Measurements from ENCODE around the gene MAP1A.
"Not testable (repeated sequence)": the region's sequence is repeated elsewhere in the genome, so short reads cannot be mapped to it uniquely, and the experiment has no call there.

Gene MAP1A

DNA sequence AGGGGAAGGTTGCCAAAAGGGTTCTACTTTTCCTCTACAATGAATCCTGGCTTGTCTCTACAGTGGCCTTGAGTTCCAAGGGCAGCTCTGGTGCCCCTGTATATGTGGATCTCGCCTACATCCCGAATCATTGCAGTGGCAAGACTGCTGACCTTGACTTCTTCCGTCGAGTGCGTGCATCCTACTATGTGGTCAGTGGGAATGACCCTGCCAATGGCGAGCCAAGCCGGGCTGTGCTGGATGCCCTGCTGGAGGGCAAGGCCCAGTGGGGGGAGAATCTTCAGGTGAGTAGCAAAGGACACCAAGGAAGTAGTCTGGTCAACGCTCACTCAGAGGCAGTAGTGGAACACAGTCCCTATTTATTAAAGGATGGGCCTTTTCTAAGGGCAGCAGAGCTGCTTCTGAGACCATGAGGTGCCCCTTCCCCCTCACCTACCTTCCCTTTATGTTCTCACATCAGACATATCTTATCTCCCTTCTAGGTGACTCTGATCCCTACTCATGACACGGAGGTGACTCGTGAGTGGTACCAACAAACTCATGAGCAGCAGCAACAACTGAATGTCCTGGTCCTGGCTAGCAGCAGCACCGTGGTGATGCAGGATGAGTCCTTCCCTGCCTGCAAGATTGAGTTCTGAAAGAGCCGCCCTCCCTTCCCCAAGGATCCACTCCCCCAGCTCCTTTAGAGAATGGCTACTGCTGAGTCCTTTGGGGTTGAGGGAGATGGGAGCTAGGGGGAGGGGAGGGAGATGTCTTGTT lies 12.4 kb downstream of the MAP1A start:
- no peak for DNase-seq (ENCODE audit: low read depth)

DNA sequence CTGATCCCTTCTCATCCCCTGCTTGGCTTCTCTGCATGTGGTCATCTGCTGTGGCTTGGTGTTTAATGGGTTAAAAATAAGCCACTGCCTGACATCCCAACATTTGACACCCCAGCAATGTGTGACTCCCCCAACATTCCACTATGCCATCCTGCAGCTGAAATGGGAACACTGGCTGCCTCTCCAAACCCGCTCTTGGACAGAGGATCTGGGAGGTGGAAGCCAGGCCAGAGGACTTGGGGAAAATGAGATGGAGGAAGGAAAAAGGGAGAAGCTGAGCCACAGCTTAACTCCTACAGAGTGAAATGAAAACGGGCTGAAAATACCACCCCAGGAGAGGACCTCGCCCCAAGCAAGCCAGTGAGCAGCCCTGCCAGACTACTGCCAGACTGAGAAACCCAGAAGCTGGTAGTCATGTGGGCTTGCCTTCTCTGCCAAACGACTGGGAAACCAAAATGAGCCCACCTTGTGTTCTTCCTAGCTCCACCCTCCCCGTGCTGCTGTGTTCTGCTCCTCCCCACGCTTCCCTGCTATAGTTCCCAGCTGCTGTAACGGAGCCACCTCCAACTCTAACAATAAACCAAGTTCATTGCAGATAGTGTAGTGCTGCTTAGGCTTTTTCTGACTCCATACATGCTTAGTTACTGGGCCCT lies 13.7 kb downstream of the MAP1A start:
- DNase-seq (ENCODE audit: low read depth) = no peak

DNA sequence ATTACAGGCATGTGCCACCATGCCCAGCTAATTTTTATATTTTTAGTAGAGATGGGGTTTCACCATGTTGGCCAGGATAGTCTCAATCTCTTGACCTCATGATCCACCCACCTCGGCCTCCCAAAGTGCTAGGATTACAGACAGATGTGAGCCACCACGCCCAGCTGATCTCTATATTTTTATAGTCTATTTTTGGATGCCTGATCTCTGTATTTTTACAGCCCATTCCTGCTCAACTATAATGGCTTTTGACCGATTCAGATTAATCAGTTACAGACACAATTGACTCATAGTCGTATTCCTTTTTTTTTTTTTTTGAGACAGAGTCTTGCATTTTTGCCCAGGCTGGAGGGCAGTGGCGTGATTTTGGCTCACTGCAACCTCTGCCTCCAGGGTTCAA lies 15.4 kb downstream of the MAP1A start:
- DNase-seq (ENCODE audit: low read depth) = not testable (repeated sequence)

DNA sequence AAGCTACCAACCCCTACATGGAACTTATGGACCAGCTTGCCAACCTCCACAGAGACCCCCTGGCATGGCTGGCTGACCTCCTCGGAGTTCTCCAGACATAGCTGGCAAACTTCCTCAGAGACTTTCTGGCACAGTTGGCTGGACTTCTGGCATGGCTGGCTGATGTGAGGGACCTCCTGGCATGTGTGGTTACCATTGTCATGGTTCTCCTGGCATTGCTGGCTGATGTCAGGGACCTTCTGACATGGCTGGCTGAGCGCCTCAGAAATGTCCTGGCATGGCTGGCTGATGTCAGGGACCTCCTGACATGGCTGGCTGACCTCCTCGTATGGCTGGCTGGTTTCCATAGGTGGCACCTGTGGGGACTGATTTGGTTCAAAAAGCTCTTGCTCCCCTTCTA lies 17.5 kb downstream of the MAP1A start:
- DNase-seq (ENCODE audit: low read depth) = no peak

DNA sequence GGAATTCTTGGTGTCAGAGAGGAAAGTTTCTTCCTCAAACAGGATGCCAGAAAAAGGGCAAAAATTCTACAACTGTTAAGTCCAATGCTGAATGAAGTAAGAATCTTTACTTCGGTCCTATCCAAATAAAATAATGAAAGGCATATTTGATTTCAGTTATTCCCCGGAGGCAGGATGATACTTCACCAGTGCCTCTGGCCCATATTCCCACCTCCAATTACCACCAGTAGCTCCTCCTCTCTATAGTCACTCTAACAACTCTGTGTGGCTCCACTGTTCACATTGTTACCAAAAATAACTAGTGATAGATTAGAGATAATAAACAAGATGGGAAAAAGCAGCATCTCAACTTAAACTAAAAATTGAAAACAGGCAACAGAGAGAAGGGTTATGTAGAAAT lies 20.7 kb downstream of the MAP1A start:
- DNase-seq (ENCODE audit: low read depth) = no peak

DNA sequence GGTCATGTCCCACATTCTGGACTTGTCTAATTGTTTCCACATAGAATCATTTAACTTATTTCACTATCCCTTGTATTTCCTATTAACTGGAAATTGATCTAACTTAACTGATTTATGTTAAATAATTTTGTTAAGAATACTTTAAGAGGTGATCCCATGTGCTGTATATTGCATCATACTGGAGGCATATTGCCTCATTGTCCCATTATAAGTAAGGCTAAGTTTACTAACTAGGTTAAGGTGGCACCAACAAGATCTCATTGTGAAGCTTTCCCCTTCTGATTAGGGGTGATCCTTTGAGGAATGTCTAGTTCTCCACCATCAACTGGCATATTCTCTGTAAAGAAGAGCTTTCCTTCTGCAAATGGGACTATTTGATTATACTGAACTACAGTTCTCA lies 24.4 kb downstream of the MAP1A start:
- DNase-seq (ENCODE audit: low read depth) = no peak

DNA sequence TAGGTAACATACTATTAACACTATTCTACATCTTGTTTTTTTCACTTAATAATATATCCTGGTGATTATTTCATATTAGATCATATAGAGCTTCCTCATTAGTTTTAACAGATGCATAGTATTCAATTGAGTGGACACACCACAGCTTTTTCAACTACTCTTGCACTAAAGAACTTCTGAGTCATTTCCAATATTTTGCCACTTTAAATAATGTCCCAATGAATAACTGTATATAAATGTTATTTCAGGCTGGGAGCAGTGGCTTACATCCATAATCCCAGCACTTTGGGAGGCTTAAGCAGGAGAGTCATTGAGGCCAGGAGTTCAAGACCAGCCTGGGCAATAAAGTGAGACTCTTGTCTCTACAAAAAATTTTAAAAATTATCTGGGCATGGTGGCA lies 26.9 kb downstream of the MAP1A start:
- no peak for DNase-seq (ENCODE audit: low read depth)

DNA sequence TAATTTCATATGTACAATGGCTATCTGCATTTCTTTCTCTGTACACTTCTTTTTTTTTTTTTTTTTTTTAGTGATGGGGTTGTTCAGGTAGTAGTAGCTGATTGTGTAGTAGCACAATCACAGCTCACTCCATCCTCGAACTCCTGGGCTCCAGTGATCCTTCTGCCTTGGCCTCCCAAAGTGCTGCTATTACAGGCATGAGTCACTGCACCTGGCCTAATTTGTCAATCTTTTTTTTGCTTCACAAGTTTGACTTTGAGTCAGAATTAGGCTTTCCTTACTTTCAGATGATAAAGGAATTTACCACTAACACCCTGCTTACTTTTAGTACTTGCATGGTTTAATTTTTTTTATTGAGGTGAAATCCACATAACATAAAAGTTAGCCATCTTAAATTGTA lies 28.0 kb downstream of the MAP1A start:
- no peak for DNase-seq (ENCODE audit: low read depth)

DNA sequence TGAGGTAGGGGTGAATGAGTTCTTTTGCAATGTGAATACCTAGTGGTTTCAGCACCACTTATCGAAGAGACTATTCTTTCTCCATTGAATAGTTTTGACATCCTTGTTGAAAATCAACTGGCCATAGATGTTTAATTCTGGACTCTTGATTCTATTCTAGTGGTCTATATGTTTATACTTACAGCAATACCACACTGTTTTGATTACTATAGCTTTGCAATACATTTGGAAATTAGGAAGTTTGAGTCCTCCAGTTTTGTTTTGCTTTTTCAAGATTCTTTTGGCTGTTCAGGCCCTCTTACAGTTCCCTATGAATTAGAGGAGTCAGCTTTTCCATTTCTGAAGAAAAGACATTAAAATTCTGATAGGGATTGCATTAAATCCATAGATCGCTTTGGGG lies 30.1 kb downstream of the MAP1A start:
- DNase-seq (ENCODE audit: low read depth) = no peak

DNA sequence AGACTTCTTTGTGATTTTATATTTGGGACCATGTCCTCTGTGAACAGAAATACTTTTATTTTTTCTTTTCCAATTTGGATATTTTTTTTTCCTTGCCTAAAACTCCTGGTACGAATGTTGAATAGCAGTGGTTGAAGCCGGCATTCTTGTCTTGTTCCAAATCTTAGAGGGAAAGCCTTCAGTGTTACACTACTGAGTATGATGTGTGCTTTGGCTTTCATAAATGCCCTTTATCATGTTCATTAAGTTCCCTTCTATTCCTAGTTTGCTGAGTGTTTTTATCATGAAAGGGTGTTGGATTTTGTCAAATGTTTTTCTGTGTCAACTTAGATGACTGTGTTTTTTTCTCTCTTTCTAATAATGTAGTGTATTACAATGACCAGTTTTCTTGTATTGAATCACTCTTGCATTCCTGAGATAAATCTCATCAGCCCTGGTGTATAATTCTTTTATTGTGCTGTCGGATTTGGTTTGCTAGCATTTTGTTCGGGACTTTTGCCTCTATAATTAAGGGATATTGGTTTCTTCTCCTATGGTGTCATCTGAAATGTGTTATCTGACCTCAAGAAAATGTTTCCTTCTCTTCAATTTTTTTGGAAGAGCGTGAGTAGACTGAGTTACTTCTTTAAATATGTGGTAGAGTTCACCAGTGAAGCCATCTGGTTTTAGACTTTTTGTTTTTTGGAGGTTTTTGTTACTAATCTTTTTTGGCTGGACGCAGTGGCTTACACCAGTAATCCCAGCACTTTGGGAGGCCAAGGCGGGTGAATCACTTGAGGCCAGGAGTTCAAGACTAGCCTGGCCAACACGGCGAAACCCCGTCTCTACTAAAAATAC lies 33.3 kb downstream of the MAP1A start:
- DNase-seq (ENCODE audit: low read depth) = no peak

DNA sequence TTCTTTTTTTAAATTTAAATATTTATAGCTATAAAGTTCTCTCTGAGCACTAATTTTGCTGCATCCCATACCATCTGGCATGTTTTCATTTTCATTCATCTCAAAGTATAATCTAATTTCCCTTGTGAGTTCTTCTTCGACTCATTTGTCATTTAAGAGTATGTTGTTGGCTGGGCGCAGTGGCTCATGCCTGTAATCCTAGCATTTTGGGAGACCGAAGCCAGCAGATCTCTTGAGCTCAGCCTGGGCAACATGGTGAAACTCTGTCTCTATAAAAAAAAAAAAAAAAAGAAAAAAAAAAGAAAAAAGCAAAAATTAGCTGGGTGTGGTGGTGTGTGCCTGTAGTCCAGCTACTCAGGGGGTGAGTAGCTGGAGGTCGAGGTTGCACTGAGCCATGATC lies 34.8 kb downstream of the MAP1A start:
- DNase-seq (ENCODE audit: low read depth) = no peak

DNA sequence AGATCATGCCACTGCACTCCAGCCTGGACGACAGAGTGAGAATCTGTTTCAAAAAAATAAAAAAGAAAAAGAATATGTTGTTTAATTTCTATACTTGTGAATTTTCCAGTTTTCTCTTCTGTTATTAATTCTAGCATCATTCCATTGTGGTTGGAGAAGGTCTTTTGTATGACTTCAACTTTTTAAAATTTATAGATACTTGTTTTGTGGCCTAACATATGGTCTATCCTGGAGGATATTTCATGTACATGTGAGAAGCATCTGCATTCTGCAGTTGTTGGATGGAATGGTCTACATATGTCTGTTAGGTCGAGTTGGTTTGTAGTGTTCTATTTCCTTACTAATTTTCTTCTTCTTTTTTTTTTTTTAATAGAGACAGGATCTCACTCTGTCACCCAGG lies 35.6 kb downstream of the MAP1A start:
- DNase-seq (ENCODE audit: low read depth) = no peak

DNA sequence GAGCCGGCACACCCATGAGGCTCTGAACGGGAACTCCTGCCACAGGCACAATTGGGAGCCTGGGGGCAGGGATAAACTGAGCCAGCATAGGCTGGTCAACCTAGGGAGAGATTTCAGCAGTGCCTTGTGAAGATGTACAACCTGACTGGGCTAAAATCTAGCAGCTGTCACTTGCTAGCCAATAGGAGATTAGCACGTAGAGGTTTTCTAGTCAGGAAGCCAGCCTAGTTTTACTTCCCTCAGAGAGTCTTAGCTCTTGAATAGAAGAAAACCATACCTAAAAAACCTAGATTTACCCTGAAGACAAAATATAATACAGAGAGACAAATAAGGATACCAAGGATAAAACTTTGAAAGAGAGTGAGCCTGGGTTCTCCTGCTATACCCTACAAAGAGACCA lies 45.3 kb downstream of the MAP1A start:
- DNase-seq (ENCODE audit: low read depth) = not testable (repeated sequence)

DNA sequence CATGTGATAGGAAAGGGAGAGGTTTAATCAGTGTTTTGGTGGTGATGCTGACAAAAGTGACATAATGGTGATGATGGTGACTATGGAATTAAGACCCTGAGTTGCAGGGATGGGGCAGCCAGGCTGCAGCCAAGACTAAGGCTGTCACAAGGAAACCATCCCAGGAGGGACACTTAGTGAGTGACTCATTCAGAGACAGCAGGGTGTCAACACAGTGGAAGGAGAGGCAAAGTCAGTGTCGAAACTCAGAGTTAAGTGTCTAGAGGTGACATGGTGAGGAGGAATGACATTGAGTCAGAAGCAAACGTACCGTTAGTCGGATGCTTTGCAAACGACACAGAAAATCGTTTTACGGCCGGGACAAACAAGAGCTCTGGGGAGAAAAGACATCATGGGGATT lies 46.4 kb downstream of the MAP1A start:
- not testable (repeated sequence) for DNase-seq (ENCODE audit: low read depth)

DNA sequence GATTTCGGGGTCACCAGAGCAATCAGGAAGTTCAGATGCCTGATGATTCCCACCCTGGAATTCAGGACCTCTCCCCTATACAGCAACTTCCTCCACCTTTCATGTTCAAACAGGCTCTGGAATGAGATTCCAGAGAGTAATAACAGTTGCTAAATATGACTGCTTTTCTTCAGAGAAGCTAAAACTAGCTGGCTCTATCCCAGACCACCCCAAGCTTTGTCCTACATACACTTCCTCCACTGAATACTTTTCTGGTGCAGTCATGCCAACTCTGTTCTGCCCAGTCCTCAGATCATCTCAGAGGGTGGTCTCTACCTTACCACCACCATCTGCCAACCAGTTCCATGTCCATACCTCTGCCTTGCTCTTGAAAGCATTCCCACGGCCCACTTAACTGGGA lies 49.2 kb downstream of the MAP1A start:
- not testable (repeated sequence) for DNase-seq (ENCODE audit: low read depth)

DNA sequence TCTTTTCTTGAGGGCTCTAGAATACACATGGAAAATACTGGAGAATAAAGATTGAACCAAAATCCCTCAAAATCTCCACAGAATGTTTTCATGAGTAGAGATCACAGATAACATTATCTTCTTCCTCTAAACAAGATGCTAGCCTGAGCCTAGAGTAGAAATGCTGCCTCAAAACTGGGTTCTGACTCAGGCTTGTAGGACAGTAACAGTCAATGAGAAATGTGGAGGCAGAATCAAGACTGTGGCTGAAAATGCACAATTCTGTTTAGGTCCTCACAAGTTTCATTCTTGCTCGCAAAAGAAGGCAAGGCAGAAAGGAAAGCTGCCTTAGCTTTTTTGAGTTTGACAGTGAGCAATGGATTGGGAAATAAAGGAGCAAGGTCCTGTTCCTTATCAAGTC lies 57.2 kb downstream of the MAP1A start:
- not testable (repeated sequence) for DNase-seq (ENCODE audit: low read depth)

Data from activated T-helper 1 cell treated with Interleukin-2 at 50 U/mL for 16 hours (primary cell).